ENCODE results near the gene ARHGEF17. TPM values are rescaled to one million over a fixed set of nuclear protein-coding genes. Genes with fewer than 3 reads are reported as not detected.

ARHGEF17 gene
- total RNA-seq, 4 donors from 2014 or later = 12.0 to 44.9 (median 27.1) TPM

- H3K9me3 ChIP-seq = no peaks in the 10 kb centered on the region
- H3K4me1 ChIP-seq = peaks cover 34 to 81% (median 58%) of the 10 kb centered on the region in 4 donors
- H3K27ac ChIP-seq = peak overlapping the region; percentile 95 to 99 (median 95)
- DNase-seq = peak; percentile 55
- intact Hi-C loops (cut with DNase I; ENCODE audit: low total_unique reads) (no loop called here), in situ Hi-C loops (cut with MboI; ENCODE audit: low pct_ligation_motif_present in 1 of 4, low pct_unique_long_range_greater_than_20kb in 1 of 4, low sequenced_read_pairs in 3 of 4) (no loop called here)
- no peaks in the 10 kb centered on the region for H3K27me3 ChIP-seq
- 68% methylated on average over 4 of the region's 4 CpGs; no CpG with 5 or more reads in 1 of the 2 donors for WGBS, 2 donors (ENCODE audit: low coverage in 1 of 2)
- no peak overlapping the region for H3K4me3 ChIP-seq
- TF ChIP-seq CTCF (IDR thresholded peaks at IDR 0.05) (no peak), EP300 (IDR thresholded peaks at IDR 0.05; ENCODE audit: low read depth) (peak; percentile 72), POLR2AphosphoS5 (IDR thresholded peaks at IDR 0.05) (peak in 2 of 3 donors; percentile 37 to 54)
- no peaks in the 10 kb centered on the region for H3K36me3 ChIP-seq
These were observed 9.3 kb downstream of the ARHGEF17 start for GRCh38 chr11:73317373-73317772.

GRCh38 chr11:73317803-73318202, 9.7 kb downstream of the ARHGEF17 start:
- 79% methylated on average over 3 of the region's 3 CpGs; no CpG with 5 or more reads in 1 of the 2 donors for WGBS, 2 donors (ENCODE audit: low coverage in 1 of 2)
- H3K27ac ChIP-seq = peak overlapping the region; percentile 95 to 99 (median 95)
- in situ Hi-C loops (cut with MboI; ENCODE audit: low pct_ligation_motif_present in 1 of 4, low pct_unique_long_range_greater_than_20kb in 1 of 4, low sequenced_read_pairs in 3 of 4) = no loop called here
- intact Hi-C loops (cut with DNase I; ENCODE audit: low total_unique reads) = no loop called here
- no peaks in the 10 kb centered on the region for H3K9me3 ChIP-seq
- TF ChIP-seq POLR2AphosphoS5 (IDR thresholded peaks at IDR 0.05) (no peak), CTCF (IDR thresholded peaks at IDR 0.05) (no peak), EP300 (IDR thresholded peaks at IDR 0.05; ENCODE audit: low read depth) (no peak), POLR2A (IDR thresholded peaks at IDR 0.05) (no peak)
- H3K36me3 ChIP-seq = no peaks in the 10 kb centered on the region
- no peaks in the 10 kb centered on the region for H3K27me3 ChIP-seq
- peaks cover 38 to 82% (median 61%) of the 10 kb centered on the region in 4 donors for H3K4me1 ChIP-seq
- no peak overlapping the region for H3K4me3 ChIP-seq
- no peak for DNase-seq

GRCh38 chr11:73318501-73319011, 10.5 kb downstream of the ARHGEF17 start:
- in situ Hi-C loops (cut with MboI; ENCODE audit: low pct_ligation_motif_present in 1 of 4, low pct_unique_long_range_greater_than_20kb in 1 of 4, low sequenced_read_pairs in 3 of 4) (no loop called here), intact Hi-C loops (cut with DNase I; ENCODE audit: low total_unique reads) (no loop called here)
- H3K4me1 ChIP-seq = peaks cover 40 to 83% (median 64%) of the 10 kb centered on the region in 4 donors
- no peaks in the 10 kb centered on the region for H3K36me3 ChIP-seq
- H3K9me3 ChIP-seq = no peaks in the 10 kb centered on the region
- WGBS, 2 donors (ENCODE audit: low coverage in 1 of 2) = 60 to 72% methylated on average over 4 to 8 of the region's 8 CpGs
- H3K4me3 ChIP-seq = no peak overlapping the region
- DNase-seq = no peak
- H3K27ac ChIP-seq = peak overlapping the region; percentile 95 to 99 (median 95)
- H3K27me3 ChIP-seq = no peaks in the 10 kb centered on the region
- no peak for TF ChIP-seq POLR2A (IDR thresholded peaks at IDR 0.05)
- no peak for TF ChIP-seq EP300 (IDR thresholded peaks at IDR 0.05; ENCODE audit: low read depth)
- no peak for TF ChIP-seq POLR2AphosphoS5 (IDR thresholded peaks at IDR 0.05)
- TF ChIP-seq CTCF (IDR thresholded peaks at IDR 0.05) = no peak

DNA sequence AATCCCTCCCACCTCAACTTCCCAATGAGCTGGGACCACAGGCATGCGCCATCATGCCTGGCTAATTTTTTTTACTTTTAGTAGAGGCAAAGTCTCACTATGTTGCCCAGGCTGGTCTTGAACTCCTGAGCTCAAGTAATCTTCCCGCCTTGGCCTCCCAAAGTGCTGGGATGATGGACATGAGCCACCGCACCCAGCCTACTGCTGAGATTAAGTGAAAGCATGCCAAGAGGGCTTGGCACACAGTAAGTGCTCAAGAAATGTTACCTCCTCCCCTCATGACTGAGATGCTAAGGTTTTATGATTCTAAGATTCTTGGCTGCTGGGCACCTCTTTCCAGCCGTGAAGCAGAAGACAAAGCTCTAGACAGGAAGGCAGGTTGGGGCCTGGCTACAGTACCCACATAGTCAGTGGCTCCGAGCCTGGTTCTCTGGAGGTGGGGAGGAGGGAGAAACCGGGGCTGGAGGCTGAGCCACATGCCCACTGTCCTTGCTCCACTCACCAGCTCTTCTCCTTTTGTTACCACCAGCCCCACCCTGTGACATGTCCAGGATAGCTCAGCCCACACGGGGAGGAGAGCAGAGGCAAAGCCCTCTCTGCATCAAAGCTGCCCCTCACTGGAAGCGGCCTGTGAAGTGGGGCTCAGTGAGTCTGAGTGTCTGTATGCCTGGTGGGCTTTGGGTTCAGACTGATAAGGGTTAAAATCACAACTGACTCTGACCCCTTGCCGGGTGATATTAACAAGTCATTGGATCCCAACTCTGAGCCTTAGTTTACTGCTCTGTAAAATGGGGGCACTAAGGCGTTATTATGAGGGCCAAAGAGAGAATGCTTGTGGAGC, 12.9 kb downstream of the ARHGEF17 start:
- 56 to 65% methylated on average over 1 to 10 of the region's 10 CpGs for WGBS, 2 donors (ENCODE audit: low coverage in 1 of 2)
- TF ChIP-seq POLR2A (IDR thresholded peaks at IDR 0.05) (no peak), POLR2AphosphoS5 (IDR thresholded peaks at IDR 0.05) (no peak), EP300 (IDR thresholded peaks at IDR 0.05; ENCODE audit: low read depth) (no peak), CTCF (IDR thresholded peaks at IDR 0.05) (no peak)

More for the DNA sequence above, 12.9 kb downstream of the ARHGEF17 start:
- Histone ChIP-seq H3K27ac (peak overlapping the region; percentile 95 to 99 (median 95)), H3K36me3 (no peaks in the 10 kb centered on the region), H3K9me3 (no peaks in the 10 kb centered on the region), H3K27me3 (no peaks in the 10 kb centered on the region), H3K4me1 (peaks cover 60 to 83% (median 67%) of the 10 kb centered on the region in 4 donors), H3K4me3 (no peak overlapping the region)
- in situ Hi-C loops (cut with MboI; ENCODE audit: low pct_ligation_motif_present in 1 of 4, low pct_unique_long_range_greater_than_20kb in 1 of 4, low sequenced_read_pairs in 3 of 4) = no loop called here
- no peak for DNase-seq
- intact Hi-C loops (cut with DNase I; ENCODE audit: low total_unique reads) = no loop called here

Data from transverse colon (tissue), 4 donors.